GM19324 (cell line): ENCODE measurements around the gene GRIK4.
"Not testable (repeated sequence)": the region's sequence is repeated elsewhere in the genome, so short reads cannot be mapped to it uniquely, and the experiment has no call there.

Source experiments
- ATAC-seq: cut with Tn5 transposase; IDR thresholded peaks from one replicate; pipeline ENCODE4 v1.9.1; 2021; ENCODE audit warnings: mild to moderate bottlenecking, moderate library complexity; ENCODE audit not compliant: unreplicated experiment, low FRiP score

GRIK4 gene

GRCh38 chr11:120571476-120571875, 59.9 kb downstream of the GRIK4 start:
- no peak for ATAC-seq

GRCh38 chr11:120573756-120574354, 62.3 kb downstream of the GRIK4 start:
- no peak for ATAC-seq

GRCh38 chr11:120574876-120575275, 63.3 kb downstream of the GRIK4 start:
- no peak for ATAC-seq

- ATAC-seq, result no peak
Measured at GRCh38 chr11:120575461-120575860, 63.9 kb downstream of the GRIK4 start.

- ATAC-seq, result no peak
Measured at GRCh38 chr11:120576606-120577005, 65.1 kb downstream of the GRIK4 start.

- ATAC-seq, result no peak
Measured at GRCh38 chr11:120577041-120577440, 65.5 kb downstream of the GRIK4 start.

- no peak for ATAC-seq
Measured at GRCh38 chr11:120577624-120578363, 66.2 kb downstream of the GRIK4 start.

- no peak for ATAC-seq
Measured at GRCh38 chr11:120578596-120579154, 67.1 kb downstream of the GRIK4 start.

- no peak for ATAC-seq
Measured at GRCh38 chr11:120579611-120580031, 68.1 kb downstream of the GRIK4 start.

- no peak for ATAC-seq
Measured at GRCh38 chr11:120581313-120581712, 69.8 kb downstream of the GRIK4 start.

- not testable (repeated sequence) for ATAC-seq
Measured at GRCh38 chr11:120582535-120582934, 71.0 kb downstream of the GRIK4 start.

- ATAC-seq, result no peak
Measured at GRCh38 chr11:120586072-120586471, 74.5 kb downstream of the GRIK4 start.

- ATAC-seq, result no peak
Measured at GRCh38 chr11:120586728-120587127, 75.2 kb downstream of the GRIK4 start.

- ATAC-seq, result no peak
Measured at GRCh38 chr11:120587299-120587698, 75.8 kb downstream of the GRIK4 start.

GRCh38 chr11:120589376-120589775, 77.8 kb downstream of the GRIK4 start:
- no peak for ATAC-seq

GRCh38 chr11:120590472-120590871, 78.9 kb downstream of the GRIK4 start:
- no peak for ATAC-seq

GRCh38 chr11:120594746-120595145, 83.2 kb downstream of the GRIK4 start:
- no peak for ATAC-seq

GRCh38 chr11:120595557-120595956, 84.0 kb downstream of the GRIK4 start:
- ATAC-seq, result no peak

- ATAC-seq, result no peak
Measured at GRCh38 chr11:120597250-120598215, 86.0 kb downstream of the GRIK4 start.

- ATAC-seq, result no peak
Measured at GRCh38 chr11:120598517-120599257, 87.1 kb downstream of the GRIK4 start.
